Measurements from ENCODE around the gene GIPC3.
"Not testable (repeated sequence)": the region's sequence is repeated elsewhere in the genome, so short reads cannot be mapped to it uniquely, and the experiment has no call there.

The GIPC3 gene

DNA sequence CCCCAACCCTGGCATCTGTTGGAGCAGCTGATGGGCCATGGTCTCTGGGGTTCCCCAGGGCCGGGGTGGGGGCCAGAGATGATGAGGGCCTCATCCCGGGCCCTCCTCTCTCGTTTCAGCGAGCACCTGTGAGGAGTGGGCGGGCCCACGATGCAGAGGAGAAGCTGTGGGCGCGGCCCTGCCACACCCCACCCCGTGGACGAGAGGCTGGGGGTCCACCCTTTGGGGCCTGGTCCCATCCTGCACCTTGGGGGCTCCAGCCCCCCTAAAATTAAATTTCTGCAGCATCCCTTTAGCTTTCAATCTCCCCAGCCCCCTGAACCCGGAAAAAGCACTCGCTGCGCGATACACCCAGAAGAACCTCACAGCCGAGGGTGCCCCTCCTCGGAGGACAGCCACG lies 6.9 kb upstream of the GIPC3 start:
- no peak overlapping the region; the same call in 1 of the 2 replicates for H3K27ac ChIP-seq
- POLR2A ChIA-PET (ENCODE audit: low non-redundant PET) = no interaction called here
- no peak for DNase-seq (ENCODE audit: low spot score)
- TF ChIP-seq, protein P1, sequence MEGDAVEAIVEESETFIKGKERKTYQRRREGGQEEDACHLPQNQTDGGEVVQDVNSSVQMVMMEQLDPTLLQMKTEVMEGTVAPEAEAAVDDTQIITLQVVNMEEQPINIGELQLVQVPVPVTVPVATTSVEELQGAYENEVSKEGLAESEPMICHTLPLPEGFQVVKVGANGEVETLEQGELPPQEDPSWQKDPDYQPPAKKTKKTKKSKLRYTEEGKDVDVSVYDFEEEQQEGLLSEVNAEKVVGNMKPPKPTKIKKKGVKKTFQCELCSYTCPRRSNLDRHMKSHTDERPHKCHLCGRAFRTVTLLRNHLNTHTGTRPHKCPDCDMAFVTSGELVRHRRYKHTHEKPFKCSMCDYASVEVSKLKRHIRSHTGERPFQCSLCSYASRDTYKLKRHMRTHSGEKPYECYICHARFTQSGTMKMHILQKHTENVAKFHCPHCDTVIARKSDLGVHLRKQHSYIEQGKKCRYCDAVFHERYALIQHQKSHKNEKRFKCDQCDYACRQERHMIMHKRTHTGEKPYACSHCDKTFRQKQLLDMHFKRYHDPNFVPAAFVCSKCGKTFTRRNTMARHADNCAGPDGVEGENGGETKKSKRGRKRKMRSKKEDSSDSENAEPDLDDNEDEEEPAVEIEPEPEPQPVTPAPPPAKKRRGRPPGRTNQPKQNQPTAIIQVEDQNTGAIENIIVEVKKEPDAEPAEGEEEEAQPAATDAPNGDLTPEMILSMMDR (conservative IDR thresholded peaks at IDR 0.05; ENCODE audit: low read depth) = no peak
- CTCF ChIA-PET = no interaction called here

DNA sequence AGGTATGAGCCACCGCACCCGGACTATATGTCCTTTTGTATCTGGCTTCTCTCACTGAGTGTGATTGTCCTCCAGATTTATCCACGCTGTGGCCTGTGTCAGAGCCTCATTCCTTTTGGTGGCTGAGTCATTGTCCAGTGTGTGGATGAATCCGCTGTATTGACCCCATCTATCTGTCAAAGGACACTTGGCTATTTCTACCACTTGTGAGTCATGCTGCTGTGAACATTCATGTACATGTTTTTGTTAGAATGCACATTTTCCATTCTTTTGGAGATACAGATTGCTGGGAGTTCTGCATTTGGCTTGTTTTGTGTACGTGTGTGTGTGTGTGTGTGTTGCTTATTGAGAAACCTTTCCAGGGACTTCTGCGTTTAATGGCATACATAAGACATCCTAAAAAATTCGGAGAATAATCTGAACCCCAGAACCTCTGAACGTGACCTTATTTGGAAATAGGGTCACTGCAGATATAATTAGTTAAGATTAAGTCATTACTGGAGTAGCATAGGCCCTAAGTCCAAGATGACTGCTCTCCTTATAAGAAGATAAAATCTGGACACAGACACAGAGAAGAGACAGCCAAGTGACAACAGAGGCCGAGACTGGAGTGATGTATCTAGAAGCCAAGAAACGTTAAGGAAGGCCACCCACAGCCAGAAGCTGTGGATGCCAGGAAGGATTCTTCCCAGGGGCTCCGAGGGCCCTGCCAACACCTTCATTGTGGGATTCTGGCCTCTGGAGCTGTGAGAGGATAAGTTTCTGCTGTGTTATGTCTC lies 4.9 kb upstream of the GIPC3 start:
- TF ChIP-seq, protein P1 (conservative IDR thresholded peaks at IDR 0.05; ENCODE audit: low read depth) = no peak
- DNase-seq (ENCODE audit: low spot score) = no peak
- ChIA-PET CTCF (interaction anchor here (0.7 kb wide), 1 partner anchor 13 kb away, joined by 4 read pairs; no protein-coding TSS in a partner anchor), POLR2A (ENCODE audit: low non-redundant PET) (no interaction called here)
- peak overlapping the region; percentile 25 for H3K27ac ChIP-seq

DNA sequence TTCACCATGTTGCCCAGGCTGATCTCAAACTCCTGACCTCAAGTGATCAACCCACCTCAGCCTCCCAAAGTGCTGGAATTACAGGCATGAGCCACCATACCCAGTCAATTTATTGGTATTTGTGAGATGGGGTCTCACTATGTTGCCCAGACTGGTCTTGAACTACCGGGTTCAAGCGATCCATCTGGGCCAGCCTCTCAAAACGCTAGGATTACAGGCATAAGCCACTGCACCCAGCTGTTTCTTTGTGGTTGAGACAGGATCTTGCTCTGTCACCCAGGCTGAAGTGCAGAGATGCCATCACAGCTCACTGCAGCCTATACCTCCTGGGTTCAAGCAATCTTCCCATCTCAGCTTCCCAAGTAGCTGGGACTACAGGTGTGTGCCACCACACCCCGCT lies 3.5 kb upstream of the GIPC3 start:
- POLR2A ChIA-PET (ENCODE audit: low non-redundant PET); H3K27ac ChIP-seq; CTCF ChIA-PET; DNase-seq (ENCODE audit: low spot score): not testable (repeated sequence)

DNA sequence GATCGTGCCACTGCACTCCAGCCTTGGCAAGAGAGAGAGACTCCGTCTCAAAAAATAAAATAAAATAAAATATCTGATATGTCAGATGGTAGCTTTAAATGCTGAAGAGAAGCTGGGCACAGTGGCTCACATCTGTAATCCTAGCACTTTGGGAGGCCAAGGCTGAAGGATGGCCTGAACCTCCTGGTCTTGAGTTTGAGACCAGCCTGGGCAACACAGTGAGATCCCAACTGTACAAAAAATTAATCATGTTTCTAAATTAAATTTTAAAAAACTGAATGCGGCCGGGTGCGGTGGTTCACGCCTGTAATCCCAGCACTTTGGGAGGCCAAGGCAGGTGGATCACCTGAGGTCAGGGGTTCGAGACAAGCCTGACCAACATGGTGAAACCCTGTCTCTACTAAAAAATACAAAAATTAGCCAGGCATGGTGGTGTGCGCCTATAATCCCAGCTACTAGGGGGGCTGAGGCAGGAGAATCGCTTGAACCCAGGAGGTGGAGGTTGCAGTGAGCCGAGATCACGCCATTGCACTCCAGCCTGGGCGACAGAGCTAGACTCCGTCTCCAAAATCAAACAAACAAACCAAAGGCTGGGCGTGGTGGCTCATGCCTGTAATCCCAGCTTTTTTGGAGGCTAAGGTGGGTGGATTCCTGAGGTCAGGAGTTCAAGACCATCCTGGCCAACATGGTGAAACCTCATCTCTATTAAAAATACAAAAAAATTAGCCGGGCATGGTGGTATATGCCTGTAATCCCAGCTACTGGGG lies 1.1 kb upstream of the GIPC3 start:
- POLR2A ChIA-PET (ENCODE audit: low non-redundant PET); H3K27ac ChIP-seq; DNase-seq (ENCODE audit: low spot score): not testable (repeated sequence)
- CTCF ChIA-PET = interaction anchor here (0.6 to 0.7 kb wide), 2 partner anchors 12 to 14 kb away, joined by 5 to 6 read pairs; no protein-coding TSS in a partner anchor

DNA sequence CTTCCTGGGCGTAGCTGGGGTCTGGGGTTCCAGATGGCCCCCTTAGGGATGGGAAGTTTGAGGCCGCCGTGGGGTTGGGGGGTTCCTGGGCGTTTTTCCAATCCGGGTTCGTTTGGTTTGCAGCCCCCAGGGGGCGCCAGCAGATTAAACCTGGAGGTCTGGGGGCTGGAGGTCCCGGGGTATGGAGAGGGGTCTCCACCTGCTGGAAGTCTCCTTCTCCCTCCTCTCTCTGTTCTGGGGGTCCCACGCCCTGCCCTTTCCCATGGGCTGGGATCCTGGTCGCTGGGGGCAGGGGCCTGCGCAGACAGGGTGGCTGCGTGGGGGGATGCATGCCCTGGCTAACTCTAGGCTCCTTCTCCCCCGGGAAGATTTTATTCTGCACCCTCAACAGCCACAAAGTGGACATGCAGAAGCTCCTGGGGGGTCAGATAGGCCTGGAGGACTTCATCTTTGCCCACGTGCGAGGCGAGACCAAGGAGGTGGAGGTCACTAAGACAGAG lies 899 bp downstream of the GIPC3 start:
- POLR2A ChIA-PET (ENCODE audit: low non-redundant PET) = no interaction called here

DNA sequence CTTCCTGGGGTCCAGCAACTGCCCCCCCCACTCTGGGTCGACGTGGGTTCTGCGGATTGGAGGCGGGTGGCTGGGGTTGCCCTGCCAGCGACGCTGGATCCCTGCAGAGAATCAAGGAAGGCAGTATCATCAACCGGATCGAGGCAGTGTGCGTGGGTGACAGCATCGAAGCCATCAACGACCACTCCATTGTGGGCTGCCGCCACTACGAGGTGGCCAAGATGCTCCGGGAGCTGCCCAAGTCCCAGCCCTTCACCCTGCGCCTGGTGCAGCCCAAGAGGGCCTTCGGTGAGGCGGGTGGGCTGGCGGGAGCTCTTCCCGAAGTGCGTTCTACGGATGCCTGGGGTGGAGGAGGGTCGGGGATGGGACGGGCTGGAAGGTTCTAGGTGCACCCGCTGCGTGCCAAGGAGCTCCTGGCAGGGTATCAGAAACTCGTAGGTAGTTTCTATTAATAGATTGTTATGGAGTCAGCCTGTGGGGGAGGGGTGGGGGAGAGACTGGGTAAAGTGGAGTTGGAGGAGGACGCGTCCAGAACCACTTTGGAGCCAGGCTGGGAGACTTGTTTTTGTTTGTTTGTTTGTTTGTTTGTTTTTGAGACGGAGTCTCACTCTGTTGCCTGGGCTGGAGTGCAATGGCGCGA lies 1.5 kb downstream of the GIPC3 start:
- CTCF ChIA-PET = interaction anchor here (0.8 kb wide), 1 partner anchor 42 kb away, joined by 3 read pairs; no protein-coding TSS in a partner anchor

More for the DNA sequence above, 899 bp downstream of the GIPC3 start:
- H3K27ac ChIP-seq = no peak overlapping the region
- CTCF ChIA-PET = interaction anchor here (0.7 to 1.4 kb wide), 3 partner anchors 11 to 218 kb away, joined by 3 to 4 read pairs (median 3); no protein-coding TSS in a partner anchor
- TF ChIP-seq, protein P1 (conservative IDR thresholded peaks at IDR 0.05; ENCODE audit: low read depth) = 0 out of 2 replicates have a peak, but pooled peaks have one; percentile 12
- no peak for DNase-seq (ENCODE audit: low spot score)

DNA sequence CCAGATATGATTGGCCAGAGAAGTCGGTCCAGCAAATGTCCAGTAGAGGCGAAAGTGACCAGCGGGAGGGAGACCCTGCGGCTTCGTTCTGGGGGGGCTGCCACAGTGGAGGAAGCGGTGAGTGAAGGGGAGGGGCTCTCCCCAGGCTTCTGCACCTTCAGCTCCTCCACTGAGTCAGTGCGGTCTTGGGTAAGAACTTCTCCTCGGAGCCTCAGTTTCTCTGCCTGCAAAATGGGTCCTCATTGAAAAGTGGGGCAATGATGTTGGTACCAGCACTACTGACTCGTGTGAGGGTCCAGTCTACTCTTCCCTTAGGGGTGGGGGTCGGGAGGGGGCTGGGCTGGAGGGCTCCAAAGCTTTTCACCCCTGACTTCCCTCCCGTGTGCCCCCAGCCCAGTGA lies 4.2 kb downstream of the GIPC3 start:
- ChIA-PET CTCF (no interaction called here), POLR2A (ENCODE audit: low non-redundant PET) (no interaction called here)
- no peak overlapping the region for H3K27ac ChIP-seq
- DNase-seq (ENCODE audit: low spot score) = no peak
- TF ChIP-seq, protein P1 (conservative IDR thresholded peaks at IDR 0.05; ENCODE audit: low read depth) = no peak

More for the DNA sequence above, 1.5 kb downstream of the GIPC3 start:
- POLR2A ChIA-PET (ENCODE audit: low non-redundant PET) = no interaction called here
- DNase-seq (ENCODE audit: low spot score) = no peak
- TF ChIP-seq, protein P1 (conservative IDR thresholded peaks at IDR 0.05; ENCODE audit: low read depth) = no peak
- no peak overlapping the region for H3K27ac ChIP-seq

All from RWPE1 (cell line).